Measurements from ENCODE around the gene MAGI2.

MAGI2 gene

GRCh38 chr7:78055001-78055573 lies 1398.4 kb downstream of the MAGI2 start:
- DNase-seq (ENCODE audit: low read depth) = no peak
- H3K4me3 ChIP-seq (ENCODE audit: low read depth, low read length) = no peak overlapping the region

- no peak overlapping the region for H3K4me3 ChIP-seq (ENCODE audit: low read depth, low read length)
- DNase-seq (ENCODE audit: low read depth) = no peak
Observed at GRCh38 chr7:78052112-78052511, 1401.4 kb downstream of the MAGI2 start.

- DNase-seq (ENCODE audit: low read depth) = no peak
- no peak overlapping the region for H3K4me3 ChIP-seq (ENCODE audit: low read depth, low read length)
Observed at GRCh38 chr7:78047800-78048199, 1405.7 kb downstream of the MAGI2 start.

GRCh38 chr7:78043159-78043558 lies 1410.3 kb downstream of the MAGI2 start:
- no peak for DNase-seq (ENCODE audit: low read depth)
- H3K4me3 ChIP-seq (ENCODE audit: low read depth, low read length) = no peak overlapping the region

- H3K4me3 ChIP-seq (ENCODE audit: low read depth, low read length) = no peak overlapping the region
- DNase-seq (ENCODE audit: low read depth) = no peak
Observed at GRCh38 chr7:78041423-78041822, 1412.0 kb downstream of the MAGI2 start.

GRCh38 chr7:78039790-78040776 lies 1413.4 kb downstream of the MAGI2 start:
- no peak overlapping the region for H3K4me3 ChIP-seq (ENCODE audit: low read depth, low read length)
- DNase-seq (ENCODE audit: low read depth) = no peak

- no peak overlapping the region for H3K4me3 ChIP-seq (ENCODE audit: low read depth, low read length)
- no peak for DNase-seq (ENCODE audit: low read depth)
Observed at GRCh38 chr7:78038465-78039080, 1414.9 kb downstream of the MAGI2 start.

GRCh38 chr7:78037603-78038002 lies 1415.9 kb downstream of the MAGI2 start:
- no peak for DNase-seq (ENCODE audit: low read depth)

GRCh38 chr7:78033410-78033809 lies 1420.1 kb downstream of the MAGI2 start:
- no peak overlapping the region for H3K4me3 ChIP-seq (ENCODE audit: low read depth, low read length)
- no peak for DNase-seq (ENCODE audit: low read depth)

More at GRCh38 chr7:78037603-78038002, 1415.9 kb downstream of the MAGI2 start:
- no peak overlapping the region for H3K4me3 ChIP-seq (ENCODE audit: low read depth, low read length)

- no peak for DNase-seq (ENCODE audit: low read depth)
- H3K4me3 ChIP-seq (ENCODE audit: low read depth, low read length) = no peak overlapping the region
Observed at GRCh38 chr7:78026492-78026891, 1427.0 kb downstream of the MAGI2 start.

GRCh38 chr7:78024591-78024990 lies 1428.9 kb downstream of the MAGI2 start:
- H3K4me3 ChIP-seq (ENCODE audit: low read depth, low read length) = no peak overlapping the region
- DNase-seq (ENCODE audit: low read depth) = no peak

- no peak for DNase-seq (ENCODE audit: low read depth)
- no peak overlapping the region for H3K4me3 ChIP-seq (ENCODE audit: low read depth, low read length)
Observed at GRCh38 chr7:78023191-78023590, 1430.3 kb downstream of the MAGI2 start.

GRCh38 chr7:78022165-78022564 lies 1431.3 kb downstream of the MAGI2 start:
- no peak overlapping the region for H3K4me3 ChIP-seq (ENCODE audit: low read depth, low read length)
- no peak for DNase-seq (ENCODE audit: low read depth)

- DNase-seq (ENCODE audit: low read depth) = no peak
- H3K4me3 ChIP-seq (ENCODE audit: low read depth, low read length) = no peak overlapping the region
Observed at GRCh38 chr7:78020874-78021249, 1432.6 kb downstream of the MAGI2 start.

- DNase-seq (ENCODE audit: low read depth) = peak; percentile 59
Observed at GRCh38 chr7:78020136-78020873, 1433.2 kb downstream of the MAGI2 start.

GRCh38 chr7:78019447-78020135 lies 1433.9 kb downstream of the MAGI2 start:
- DNase-seq (ENCODE audit: low read depth) = peak; percentile 30
- peak overlapping the region; percentile 48 for H3K4me3 ChIP-seq (ENCODE audit: low read depth, low read length)

More at GRCh38 chr7:78020136-78020873, 1433.2 kb downstream of the MAGI2 start:
- peak overlapping the region; percentile 48 for H3K4me3 ChIP-seq (ENCODE audit: low read depth, low read length)

- peak overlapping the region; percentile 45 for H3K4me3 ChIP-seq (ENCODE audit: low read depth, low read length)
- no peak for DNase-seq (ENCODE audit: low read depth)
Observed at GRCh38 chr7:78018641-78019446, 1434.6 kb downstream of the MAGI2 start.

GRCh38 chr7:78017591-78018100 lies 1435.8 kb downstream of the MAGI2 start:
- no peak overlapping the region for H3K4me3 ChIP-seq (ENCODE audit: low read depth, low read length)
- DNase-seq (ENCODE audit: low read depth) = no peak
